Activated CD4-positive, alpha-beta T cell treated with anti-CD3 and anti-CD28 coated beads, Interleukin-2, Interleukin-4, amounts not matched to agents 100 ng/mL and 50 ng/mL, durations not matched to agents 16 hours and 8 hours (primary cell): Measurements from ENCODE around the gene MESD.
A peak's percentile ranks its signal among the peaks of the same experiment; 100 is the strongest.

Experiments used
- DNase-seq: peaks from one replicate; pipeline ENCODE4 v3.0.0-alpha.2; 2020; ENCODE audit warnings: low spot score

MESD gene

DNA sequence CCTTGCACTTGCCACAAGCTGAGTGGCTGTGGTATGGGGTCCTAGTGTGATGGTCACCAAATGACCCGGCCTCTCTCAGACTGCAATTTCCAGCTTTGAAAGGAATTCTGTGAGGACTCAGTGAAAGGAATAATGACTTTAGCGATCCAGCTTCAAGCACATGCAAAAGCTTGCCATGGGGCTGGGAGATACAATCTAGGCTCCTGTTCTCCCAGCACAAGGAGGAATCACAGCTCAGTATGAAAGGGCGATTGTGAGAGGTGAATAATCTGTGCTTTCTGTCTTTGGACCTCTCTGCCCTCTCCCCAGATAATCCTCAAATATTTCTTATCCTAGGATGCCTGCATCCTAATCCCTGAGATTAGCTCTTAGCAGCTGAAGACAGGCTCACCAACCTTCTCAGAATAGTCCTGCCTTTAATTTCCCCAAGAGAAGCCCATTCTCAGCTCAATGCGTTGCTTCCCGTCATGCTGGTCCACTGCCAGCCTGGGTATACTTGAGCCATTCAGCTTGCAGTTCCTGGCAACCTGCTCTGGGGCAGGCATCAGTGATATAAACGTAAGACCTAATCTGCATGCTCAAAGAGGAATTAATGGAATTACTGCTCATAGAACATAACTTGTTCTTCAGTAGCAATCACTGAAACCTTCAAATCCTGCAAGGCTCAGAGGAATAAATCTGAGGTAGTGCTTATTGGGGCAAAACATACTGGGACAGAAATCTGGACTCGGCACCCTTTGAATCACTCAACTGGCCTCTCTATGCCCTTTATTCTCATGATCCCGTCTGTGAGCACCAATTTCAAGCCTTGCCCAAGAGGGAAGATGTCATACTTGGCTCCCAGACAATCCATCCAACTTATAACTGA, 26.2 kb upstream of the MESD start:
- no peak for DNase-seq

DNA sequence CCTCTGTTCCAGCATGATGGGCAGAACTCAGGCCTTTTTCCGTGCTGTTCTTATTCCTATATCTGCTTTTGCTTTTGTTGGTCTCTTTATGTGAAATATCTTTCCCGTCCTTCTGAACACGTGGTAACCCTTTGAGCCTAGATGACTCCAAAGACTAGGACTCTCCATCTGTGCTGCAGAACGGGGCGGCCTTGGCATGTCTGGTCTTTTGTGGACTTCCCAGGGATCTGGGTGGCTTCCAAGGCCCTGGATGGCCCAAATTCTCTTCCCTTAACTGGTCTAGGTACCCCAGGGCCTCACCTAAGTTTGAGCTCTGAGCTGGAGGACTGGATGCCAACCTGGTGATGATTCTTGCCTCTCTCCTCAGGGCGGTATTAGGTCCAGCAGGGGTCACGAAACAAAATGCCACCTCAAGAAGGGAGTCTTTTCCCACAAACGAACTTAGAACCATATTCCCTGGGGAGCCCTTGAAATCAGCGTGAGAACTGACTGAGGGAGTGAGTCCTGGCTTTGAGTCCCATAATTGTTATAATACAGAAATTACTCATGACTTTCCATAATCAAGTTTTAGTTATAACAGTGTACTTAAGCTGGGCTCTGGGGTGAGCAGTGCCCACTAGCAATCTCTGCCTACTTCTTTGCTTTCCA, 25.0 kb upstream of the MESD start:
- no peak for DNase-seq

DNA sequence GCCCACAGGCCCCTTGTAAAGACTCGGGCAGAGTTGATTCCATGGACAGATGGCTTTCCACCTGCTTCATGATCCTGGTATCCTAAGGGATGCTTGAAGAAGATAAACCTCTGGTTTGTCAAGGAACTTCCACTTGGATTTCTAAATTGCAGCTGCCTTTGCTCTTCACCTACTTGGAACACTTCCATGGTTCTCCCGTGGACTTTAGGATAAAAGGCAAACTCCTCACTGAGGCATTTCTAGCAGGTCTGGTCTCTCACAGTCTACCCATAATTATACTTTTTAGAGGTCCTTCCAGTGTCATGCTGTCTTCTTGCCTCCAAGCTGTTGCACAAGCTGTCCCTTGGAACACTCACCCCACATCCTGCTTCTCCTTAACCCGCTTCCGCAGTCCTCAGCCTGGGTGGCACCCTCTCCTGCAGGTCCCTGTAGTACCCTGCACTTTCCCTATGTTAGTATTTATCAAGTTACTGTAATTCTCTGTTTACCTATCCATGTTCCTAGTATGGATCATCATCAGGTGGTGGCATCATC, 23.8 kb upstream of the MESD start:
- no peak for DNase-seq

DNA sequence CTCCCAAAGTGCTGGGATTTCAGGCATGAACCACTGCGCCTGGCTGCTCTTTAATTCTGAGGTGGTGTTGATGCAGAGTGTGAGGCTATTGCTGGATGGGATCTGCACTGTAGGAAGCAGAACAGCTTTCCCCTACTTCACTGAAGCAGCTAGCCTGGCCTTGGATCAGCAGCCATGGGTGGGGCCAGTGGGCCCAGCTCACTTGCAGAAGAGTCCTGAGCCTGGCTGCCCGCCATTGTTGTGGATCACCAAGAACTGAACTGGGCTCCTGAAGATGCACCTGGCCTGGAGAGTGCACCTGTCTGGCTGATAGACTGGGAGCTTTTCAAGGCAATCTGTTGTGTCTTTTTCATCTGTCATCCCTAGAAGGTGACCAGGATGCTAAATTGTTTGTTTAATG, 23.0 kb upstream of the MESD start:
- DNase-seq = no peak

DNA sequence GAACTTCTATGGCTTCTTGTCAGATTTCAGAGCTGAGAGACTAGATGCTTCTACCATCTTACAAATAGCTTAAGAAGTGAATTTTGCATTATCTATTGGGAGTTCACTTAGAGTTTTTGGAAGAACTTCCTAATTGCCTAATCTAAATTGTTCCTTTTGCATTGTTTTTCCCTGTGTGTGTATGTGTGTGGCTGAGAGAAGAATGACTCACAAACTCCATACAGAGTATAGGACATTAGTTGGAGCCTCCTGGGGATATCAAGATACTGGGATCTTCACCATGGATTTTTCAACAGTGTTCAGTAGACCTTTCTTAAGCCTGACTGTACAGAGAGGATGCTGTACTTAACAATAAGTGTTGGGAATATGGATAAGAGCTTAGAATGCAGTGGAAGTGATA, 22.0 kb upstream of the MESD start:
- DNase-seq = no peak

DNA sequence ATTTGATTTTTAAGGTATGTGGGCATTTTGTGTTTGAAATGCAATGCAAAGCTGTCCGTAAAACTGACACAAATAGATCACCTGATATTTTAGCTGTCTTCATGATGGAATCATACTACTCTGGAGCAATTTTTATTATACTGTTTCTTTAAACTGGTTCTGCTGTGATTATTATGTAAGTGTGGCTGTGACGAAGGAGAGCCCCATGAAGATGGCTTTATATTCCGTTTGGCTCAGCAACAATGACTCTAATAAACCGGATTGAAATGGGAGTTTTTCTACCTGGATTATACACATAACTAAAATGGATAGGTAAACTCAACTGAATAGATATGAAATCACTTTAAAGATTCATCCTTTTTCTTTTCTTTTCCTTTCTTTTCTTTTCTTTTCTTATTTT, 20.5 kb upstream of the MESD start:
- DNase-seq = no peak

DNA sequence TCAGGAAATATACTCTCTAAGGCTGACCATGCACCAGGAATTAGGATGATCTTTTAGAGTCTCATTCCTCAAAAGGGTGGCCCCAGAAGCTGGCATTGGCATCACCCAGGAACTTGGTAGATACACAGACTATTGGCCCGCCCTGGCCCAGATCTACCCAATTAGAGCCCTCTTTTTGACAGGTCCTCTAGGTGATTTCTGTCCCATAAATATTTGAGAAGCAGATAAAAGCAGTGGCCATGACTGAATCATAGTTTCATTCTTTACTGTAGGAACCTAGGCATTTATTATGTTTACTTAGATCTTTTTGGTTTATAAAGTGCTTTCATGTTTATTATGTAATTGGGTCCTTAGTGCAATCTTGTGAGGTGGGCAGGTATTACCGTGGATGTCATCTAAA, 18.7 kb upstream of the MESD start:
- no peak for DNase-seq

DNA sequence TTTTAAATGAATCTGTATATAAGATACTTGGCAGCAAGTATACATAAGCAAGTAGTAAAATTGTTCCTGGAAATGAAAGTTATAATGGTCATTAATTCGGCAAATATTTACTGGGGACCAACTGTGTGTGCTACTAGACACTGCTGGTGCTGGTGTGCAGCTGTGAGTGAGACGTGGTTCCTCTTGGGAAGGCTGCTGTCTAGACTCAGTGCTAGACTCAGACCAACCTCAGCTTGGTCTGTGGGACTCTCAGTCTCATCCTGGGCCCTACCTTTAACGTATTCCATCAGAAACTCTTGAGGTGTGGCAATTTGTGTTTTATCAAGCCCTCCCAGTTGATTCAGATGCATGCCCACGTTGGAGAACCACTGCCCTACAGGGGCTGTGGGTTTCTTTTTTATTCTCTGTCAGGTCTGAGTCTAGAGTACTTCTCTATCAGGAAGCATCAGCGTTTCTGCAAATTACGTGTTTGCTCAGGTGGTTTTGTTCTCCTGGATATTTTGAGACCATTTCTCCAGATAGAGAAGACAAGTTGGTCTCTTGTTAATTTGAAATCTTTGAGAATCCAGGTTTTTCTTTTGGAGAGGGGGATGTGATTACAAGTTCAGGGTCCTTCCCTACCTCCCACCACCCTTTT, 17.9 kb upstream of the MESD start:
- no peak for DNase-seq

DNA sequence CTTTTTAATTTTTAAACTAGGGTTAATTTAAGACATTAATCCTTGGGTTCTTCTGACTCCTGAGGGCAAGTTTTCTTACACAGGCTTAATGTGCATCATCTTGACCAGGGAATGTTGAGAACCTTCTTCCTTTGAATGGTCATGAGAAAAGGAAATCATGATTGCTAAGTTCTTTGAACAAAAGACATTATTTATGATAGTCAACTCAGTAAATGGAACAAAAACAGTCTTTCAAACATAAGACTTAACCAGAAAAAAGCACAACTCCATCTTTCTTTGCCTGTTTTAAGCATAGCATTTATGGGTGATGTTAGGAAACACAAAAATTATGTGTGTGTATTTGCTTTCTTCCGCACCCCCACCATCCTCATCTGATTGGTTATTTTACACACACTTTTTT, 16.5 kb upstream of the MESD start:
- no peak for DNase-seq

DNA sequence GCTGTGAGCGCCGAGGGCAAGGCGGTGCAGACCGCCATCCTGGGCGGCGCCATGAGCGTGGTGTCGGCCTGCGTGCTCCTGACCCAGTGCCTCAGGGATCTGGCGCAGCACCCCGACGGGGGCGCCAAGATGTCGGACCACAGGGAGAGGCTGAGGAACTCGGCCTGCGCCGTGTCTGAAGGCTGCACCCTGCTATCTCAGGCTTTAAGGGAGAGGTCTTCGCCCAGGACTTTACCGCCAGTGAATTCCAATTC, 13.4 kb upstream of the MESD start:
- DNase-seq = no peak

DNA sequence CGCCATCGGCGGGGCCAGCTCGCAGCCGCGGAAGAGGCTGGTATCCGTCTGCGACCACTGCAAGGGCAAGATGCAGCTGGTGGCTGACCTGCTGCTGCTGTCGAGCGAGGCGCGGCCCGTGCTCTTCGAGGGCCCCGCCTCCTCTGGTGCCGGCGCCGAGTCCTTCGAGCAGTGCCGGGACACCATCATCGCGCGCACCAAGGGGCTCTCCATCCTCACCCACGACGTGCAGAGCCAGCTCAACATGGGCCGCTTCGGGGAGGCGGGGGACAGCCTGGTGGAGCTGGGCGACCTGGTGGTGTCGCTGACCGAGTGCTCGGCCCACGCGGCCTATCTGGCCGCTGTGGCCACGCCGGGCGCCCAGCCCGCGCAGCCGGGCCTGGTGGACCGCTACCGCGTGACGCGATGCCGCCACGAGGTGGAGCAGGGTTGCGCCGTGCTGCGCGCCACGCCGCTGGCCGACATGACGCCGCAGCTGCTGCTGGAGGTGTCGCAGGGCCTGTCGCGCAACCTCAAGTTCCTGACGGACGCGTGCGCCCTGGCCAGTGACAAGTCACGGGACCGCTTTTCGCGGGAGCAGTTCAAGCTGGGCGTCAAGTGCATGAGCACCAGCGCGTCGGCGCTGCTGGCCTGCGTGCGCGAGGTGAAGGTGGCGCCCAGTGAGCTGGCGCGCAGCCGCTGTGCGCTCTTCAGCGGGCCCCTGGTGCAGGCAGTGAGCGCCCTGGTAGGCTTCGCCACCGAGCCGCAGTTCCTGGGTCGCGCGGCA, 12.9 kb upstream of the MESD start:
- no peak for DNase-seq

DNA sequence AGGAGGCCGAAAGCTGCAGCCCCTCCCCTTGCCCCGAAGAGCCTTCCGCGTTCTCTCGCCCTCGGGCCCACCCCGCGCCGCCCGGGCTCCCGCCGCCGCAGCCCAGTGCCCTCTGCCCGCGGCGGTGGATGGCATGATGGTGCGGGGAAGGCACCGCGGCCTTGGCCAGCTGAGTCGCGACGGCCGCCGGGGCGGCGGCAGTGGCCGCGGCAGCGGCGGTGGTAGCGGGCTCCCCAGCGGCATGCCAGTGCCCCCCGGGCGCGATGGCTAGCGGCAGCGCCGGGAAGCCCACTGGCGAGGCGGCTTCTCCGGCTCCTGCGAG, 12.4 kb upstream of the MESD start:
- DNase-seq = no peak

DNA sequence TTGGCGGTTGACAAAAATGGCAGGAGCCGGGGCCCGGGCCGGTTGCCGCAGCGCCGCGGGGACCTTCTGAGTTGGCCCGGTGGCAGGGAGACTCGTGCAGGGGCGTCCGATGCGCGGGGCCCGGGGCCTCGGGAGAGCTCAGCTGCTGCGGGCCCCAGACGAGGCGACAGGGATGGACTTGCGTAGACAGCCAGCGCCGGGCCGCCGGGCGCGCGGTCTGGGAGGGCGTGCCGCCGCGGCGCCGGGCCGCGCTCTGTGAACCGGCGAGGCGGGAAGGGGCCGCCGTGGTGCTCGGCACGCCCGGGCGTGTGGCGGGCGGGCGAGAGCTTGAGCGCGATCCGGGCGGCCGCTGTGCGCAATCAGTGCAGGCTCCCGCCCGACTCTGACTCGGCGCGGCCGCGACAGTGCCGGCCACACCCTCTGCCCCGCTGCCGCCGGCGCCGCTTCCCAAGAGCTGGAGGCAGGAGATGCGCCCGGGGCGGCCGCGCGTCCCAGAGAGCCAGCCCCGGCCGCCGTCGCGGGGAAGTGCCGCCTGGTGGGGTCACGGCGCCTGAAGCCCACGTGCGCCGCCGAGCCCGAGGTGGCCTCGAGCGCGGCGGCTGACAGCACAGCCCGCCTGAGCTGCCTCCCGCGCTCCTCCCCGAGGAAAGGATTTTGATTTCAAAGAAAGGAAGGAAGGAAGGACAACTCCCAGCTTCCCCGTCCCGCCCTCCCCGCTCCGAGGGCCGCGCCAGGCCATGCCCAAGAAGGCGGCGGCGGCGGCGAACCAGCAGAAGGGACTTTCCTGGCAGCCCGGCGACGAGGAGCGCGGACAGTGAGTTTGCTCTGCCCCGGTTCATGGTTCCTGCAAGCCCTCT, 11.8 kb upstream of the MESD start:
- DNase-seq = peak; percentile 42

DNA sequence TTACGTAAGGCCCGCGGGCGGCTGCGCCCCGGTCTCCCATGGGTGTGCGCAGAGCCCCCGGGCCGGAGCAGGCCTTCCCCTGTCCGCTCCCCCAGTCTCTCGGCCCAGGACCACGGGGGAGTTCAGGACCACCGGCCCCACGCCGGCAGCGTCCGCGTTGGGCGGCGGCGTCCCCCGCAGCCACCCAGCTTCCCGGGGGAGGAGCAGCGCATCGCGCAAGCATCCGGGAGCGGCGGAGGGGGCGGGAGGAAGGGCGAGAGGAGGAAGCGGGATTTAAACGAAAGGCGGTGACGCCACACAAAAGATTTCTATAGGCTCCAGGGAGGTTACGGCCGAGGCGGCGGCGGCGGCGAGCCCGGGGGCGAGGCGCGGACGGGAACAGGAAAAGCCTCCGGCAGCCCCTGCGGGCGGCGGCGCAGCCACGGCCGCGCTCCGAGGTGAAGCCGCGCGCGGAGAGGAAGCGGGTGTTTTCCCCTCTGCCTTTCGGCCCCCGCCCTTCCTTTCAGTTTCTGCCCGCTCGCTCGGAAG, 11.1 kb upstream of the MESD start, which contains the start of gene TLNRD1:
TSS of gene TLNRD1 (plus strand) at position 300 of the 528 bp plus-strand sequence. CDS start 1,349 bp downstream, outside the sequence.
- peak; percentile 91 for DNase-seq

DNA sequence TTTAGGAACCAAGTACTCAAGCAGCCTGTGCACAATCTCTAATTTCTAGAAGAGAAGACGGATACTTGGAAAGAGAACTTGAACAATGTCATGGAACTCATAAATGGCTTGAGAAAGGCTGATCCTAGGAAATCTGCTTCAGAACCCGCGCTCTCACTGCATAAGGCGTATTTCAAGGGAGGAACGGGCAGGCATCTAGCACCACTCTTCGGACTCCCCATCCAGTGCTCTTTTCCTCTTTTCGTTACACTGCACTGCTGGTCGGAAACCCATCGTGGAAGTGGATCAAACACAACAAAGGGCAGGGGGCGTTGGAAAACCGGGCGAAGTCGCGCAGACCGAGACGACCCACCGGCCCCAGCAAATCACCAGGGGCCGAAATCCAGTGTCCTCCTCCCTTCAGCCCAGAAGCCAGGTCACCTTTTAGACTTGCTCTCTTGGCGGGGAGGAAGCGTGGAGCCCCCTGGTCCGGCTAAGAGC, 10.6 kb upstream of the MESD start:
- DNase-seq = no peak

DNA sequence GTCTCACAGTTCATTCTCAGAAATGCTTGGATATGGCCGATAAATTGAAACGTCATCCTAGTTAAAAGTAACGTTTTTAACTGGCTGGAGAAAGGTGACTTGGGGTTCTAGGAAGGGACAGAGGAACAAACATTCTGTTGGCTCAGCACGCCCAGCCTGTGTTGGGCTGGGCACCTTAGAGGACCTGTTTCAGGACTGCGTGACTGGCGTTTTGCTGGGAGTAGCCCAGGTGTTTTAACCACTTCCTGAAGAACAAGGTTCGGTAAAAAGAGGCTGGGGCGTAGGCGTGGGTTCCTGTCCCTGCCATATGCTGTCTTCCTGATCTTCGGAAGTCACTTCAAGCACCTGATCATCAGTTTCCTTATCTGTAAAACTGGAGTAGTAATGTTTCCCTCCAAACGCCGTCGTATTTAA, 10.0 kb upstream of the MESD start:
- DNase-seq = peak; percentile 71

DNA sequence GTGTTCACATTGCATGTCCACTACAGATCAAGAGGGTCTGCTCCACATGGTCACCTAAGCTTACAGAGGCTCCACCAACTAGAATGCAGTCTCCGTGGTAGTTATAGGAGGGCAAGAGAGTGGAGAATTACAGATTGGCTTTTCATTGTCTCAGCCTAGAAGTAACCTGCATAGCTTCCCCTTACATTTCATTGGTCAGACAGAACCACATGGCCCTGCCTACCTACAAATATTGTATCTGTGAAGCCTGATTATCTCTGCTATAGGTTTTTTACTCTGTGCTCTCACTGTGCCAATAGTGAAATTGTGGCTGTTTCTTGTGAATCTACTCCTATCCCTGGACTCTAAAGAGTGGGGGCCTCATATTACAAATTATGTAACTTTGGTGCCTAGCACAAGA, 8.6 kb upstream of the MESD start:
- no peak for DNase-seq

DNA sequence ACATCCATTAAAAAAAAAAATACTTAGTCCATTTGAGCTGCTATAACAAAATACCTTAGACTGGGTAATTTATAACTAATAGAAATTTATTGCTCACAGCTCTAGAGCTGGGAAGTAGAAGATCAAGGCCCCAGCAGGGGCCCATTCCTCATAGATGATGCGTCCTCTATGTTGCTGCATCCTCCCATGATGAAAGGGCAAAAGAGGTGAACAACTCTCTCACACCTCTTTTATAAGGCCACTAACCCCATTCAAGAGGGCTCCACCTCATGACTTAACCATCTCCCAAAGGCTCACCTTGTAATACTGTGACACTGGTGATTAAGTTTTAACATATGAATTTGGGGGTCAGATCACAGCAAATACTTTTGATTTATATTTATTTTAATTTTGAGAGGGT, 8.1 kb upstream of the MESD start:
- no peak for DNase-seq

DNA sequence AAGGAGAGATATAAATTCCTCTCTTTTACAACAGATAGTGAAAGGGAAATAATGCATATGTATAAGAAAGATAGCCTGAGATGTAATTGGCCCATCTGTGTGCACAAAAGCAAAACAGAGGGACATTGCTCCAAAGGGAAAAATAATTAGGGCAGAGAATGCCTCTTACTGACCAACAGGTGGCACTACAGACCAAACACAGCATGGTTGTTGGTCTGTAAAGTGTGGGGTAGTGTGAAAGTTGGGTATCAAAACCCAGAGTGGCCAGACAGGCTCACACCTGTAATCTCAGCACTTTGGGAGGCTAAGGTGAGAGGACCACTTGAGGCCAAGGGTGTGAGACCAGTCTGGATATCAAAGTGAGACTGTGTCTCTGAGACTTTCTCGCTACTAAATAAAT, 6.6 kb upstream of the MESD start:
- peak; percentile 41 for DNase-seq

DNA sequence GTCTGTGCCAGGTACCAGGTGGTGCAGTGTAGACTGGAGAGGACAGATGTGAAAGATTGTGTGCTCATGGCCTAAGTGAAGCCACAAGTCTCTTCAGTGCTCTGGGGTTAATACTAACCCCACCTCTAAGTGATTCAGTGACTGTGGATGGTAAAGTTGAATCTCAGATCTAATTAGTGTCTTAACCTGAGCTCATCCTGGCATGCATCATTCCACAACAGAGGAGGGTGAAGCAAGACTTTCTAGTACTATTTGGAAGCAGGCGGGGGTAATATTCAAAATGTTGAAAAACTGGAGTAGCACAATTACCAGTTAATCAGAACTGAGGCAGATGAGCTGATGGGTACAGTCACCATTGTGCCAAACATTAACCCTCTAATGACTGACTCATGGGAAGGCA, 2.8 kb upstream of the MESD start:
- no peak for DNase-seq

DNA sequence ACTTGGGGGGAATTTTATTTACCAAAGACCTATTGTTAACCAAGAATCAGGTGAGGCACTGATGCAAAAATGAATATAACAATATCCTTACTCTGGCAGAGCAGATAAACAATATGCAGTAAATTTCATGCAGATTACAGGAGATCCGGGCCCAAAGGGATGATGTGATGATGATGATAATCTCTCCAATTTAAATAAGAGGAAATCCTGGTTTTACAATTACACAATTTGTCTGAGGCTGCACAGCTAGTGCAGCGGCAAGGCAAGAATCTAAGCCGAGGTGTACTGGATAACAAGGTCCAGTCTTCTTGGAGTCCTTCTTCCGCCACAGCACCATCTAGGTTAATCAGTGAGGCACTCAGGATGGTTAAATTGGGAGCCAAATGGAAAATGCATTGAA, 2.4 kb upstream of the MESD start:
- no peak for DNase-seq
